K562 (cell line): ENCODE measurements around the gene TKTL2. TPM values are rescaled to one million over a fixed set of nuclear protein-coding genes. Genes with fewer than 3 reads are reported as not detected.

Source experiments
- BRD4 ChIP-seq: fragments of 200-600 bp; sonication (generic); IDR thresholded peaks from 2 replicates; pipeline ENCODE4 v1.6.1; 2017; ENCODE audit warnings: inconsistent platforms
- ETS2 ChIP-seq: IDR thresholded peaks from 2 replicates; pipeline ENCODE4 v1.6.1; 2016; ENCODE audit warnings: borderline replicate concordance, missing genetic modification characterization, mild to moderate bottlenecking, moderate library complexity, missing compliant biosample characterization; ENCODE audit not compliant: poor library complexity, severe bottlenecking
- FOXM1 ChIP-seq, 2 experiments: fragments of 450-650 bp in 1 of 2; sonication (generic) in 1 of 2; formaldehyde crosslinking in 1 of 2; IDR thresholded peaks; 2 replicates each; pipeline versions ENCODE4 v1.6.1 to v1.9.0; 2017 to 2022; ENCODE audit warnings: low read depth in 2 of 2, mild to moderate bottlenecking in 2 of 2, missing genetic modification reagents in 1 of 2, moderate library complexity in 1 of 2
- LARP7 ChIP-seq: fragments of 450-650 bp; IDR thresholded peaks from 2 replicates; pipeline ENCODE4 v1.6.1; 2016
- MED1 ChIP-seq: sonication (generic); formaldehyde crosslinking; IDR thresholded peaks from 2 replicates; pipeline ENCODE4 v1.8.1; 2023; ENCODE audit warnings: missing genetic modification reagents, borderline replicate concordance
- NFXL1 ChIP-seq: fragments of 450-650 bp; formaldehyde crosslinking; IDR thresholded peaks from 2 replicates; pipeline ENCODE4 v1.4.0; 2021; ENCODE audit warnings: mild to moderate bottlenecking
- NR1H2 ChIP-seq: sonication (generic); formaldehyde crosslinking; IDR thresholded peaks from 2 replicates; pipeline ENCODE4 v1.4.0; 2020; ENCODE audit warnings: mild to moderate bottlenecking, missing genetic modification reagents
- POLR2H ChIP-seq: IDR thresholded peaks from 2 replicates; pipeline ENCODE4 v1.6.1; 2016; ENCODE audit warnings: missing genetic modification characterization, low read depth, mild to moderate bottlenecking, control low read depth, missing compliant biosample characterization, moderate library complexity
- PTTG1 ChIP-seq: fragments of 450-650 bp; IDR thresholded peaks from 2 replicates; pipeline ENCODE4 v1.6.1; 2016; ENCODE audit warnings: low read depth, mild to moderate bottlenecking, missing genetic modification characterization, missing compliant biosample characterization
- ZNF766 ChIP-seq: fragments of 200-800 bp; sonication (Bioruptor generic); conservative IDR thresholded peaks from 2 replicates; pipeline ENCODE4 v1.6.1; 2016; ENCODE audit warnings: missing genetic modification characterization, missing compliant biosample characterization
- polyA plus RNA-seq, 8 experiments: library from polyadenylated mRNA; depleted of rRNA in 4 of 8; stranded (reverse) in 5 of 8; unstranded in 3 of 8; fragments of >200 nt; fragmentation: Nextera tagmentation in 2 of 8; fragmentation: Illumina TruSeq in 1 of 8; extraction: Ambion mirVana in 2 of 8; extraction: Trizol in 1 of 8; gene quantifications; 2 replicates each; pipeline versions ENCODE4 v1.2.1 to v1.2.3, GENCODE V29; 2011 to 2014; ENCODE audit warnings: inconsistent platforms in 1 of 8, missing spikeins in 1 of 8
- total RNA-seq, 7 experiments: library from RNA; depleted of rRNA in 6 of 7; stranded (reverse); fragments of >200 nt in 6 of 7; fragmentation: Illumina TruSeq in 2 of 7; extraction: Trizol in 2 of 7; gene quantifications; 2 replicates each; pipeline versions ENCODE4 v1.2.1 to v1.2.3, GENCODE V29; 2011 to 2021; ENCODE audit warnings: low replicate concordance in 1 of 7
- TF ChIP-seq, protein P1 (sequence below): fragments of 150-350 bp; IDR thresholded peaks from 2 replicates; pipeline ENCODE4 v1.6.1; 2014; ENCODE audit warnings: low read depth, mild to moderate bottlenecking, low read length, borderline replicate concordance
- TF ChIP-seq, protein P2 (sequence below): fragments of 450-650 bp; IDR thresholded peaks from 2 replicates; pipeline ENCODE4 v1.6.1; 2018; ENCODE audit warnings: mild to moderate bottlenecking, low read depth; ENCODE audit not compliant: partially characterized antibody
- TF ChIP-seq, protein P3 (sequence below): sonication (generic); formaldehyde crosslinking; IDR thresholded peaks from 2 replicates; pipeline ENCODE4 v1.8.0; 2022; ENCODE audit warnings: mild to moderate bottlenecking, missing genetic modification reagents
- TF ChIP-seq, protein P4 (sequence below): fragments of 150-350 bp; conservative IDR thresholded peaks from 2 replicates; pipeline ENCODE4 v1.6.1; 2014; ENCODE audit warnings: low read length
- TF ChIP-seq, protein P5 (sequence below), 2 experiments: fragments of 450-650 bp; IDR thresholded peaks; 2 replicates each; pipeline ENCODE4 v1.6.1; 2016

The TKTL2 gene
- total and polyA plus RNA-seq, 9 of the 15 experiments (the other 6 are each of a cell fraction or from before 2014, with no cell fraction given) = 0.03 to 0.31 (median 0.09) TPM; not detected in 1

DNA sequence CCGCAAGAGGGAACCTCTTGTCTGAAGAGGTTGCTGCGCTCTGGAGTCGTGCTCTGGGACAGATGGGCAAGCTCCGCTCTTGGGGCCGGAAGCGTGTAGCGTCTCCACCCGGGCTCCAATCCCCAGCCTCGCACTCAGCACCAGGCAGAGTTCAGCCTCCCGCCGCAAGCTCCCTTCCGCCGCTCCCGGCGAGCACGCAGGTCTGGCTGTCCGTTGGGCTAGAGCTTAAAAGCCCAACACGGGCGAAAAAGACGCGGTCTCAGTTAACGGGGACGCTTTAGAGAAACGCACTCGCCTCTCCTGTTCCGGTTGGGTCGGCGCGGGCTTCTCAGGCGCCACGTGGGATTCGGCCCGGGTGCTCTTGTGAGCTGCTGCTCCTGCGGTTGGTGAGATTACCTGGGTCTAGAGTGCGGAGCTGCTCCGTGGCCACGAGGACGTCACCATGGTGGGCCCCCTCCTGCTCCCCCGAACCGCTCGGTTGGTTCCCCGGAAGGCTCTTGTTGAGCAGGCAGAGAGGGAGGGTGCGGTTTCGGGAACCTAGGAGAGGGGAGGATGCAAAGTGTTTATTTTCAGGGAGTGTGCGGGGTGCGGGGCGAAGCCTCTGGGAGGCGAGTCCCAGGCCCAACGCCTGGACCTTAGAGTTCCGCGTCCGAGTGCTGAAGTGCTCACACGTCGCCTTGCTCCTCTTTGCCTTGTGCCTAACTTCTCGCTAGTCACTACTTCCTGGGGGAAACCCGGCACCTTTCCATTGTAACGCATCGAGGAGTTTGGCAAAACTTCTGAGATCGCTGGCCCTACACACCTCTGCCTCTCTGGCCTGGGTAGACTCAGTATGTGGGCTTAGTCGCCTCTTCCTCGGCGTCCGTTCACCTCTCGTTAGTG lies 21.0 kb upstream of the TKTL2 start, which contains the start of gene TMA16 (continued):
- TF ChIP-seq, protein P1, sequence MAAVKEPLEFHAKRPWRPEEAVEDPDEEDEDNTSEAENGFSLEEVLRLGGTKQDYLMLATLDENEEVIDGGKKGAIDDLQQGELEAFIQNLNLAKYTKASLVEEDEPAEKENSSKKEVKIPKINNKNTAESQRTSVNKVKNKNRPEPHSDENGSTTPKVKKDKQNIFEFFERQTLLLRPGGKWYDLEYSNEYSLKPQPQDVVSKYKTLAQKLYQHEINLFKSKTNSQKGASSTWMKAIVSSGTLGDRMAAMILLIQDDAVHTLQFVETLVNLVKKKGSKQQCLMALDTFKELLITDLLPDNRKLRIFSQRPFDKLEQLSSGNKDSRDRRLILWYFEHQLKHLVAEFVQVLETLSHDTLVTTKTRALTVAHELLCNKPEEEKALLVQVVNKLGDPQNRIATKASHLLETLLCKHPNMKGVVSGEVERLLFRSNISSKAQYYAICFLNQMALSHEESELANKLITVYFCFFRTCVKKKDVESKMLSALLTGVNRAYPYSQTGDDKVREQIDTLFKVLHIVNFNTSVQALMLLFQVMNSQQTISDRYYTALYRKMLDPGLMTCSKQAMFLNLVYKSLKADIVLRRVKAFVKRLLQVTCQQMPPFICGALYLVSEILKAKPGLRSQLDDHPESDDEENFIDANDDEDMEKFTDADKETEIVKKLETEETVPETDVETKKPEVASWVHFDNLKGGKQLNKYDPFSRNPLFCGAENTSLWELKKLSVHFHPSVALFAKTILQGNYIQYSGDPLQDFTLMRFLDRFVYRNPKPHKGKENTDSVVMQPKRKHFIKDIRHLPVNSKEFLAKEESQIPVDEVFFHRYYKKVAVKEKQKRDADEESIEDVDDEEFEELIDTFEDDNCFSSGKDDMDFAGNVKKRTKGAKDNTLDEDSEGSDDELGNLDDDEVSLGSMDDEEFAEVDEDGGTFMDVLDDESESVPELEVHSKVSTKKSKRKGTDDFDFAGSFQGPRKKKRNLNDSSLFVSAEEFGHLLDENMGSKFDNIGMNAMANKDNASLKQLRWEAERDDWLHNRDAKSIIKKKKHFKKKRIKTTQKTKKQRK = no peak
- TF ChIP-seq, protein P2, sequence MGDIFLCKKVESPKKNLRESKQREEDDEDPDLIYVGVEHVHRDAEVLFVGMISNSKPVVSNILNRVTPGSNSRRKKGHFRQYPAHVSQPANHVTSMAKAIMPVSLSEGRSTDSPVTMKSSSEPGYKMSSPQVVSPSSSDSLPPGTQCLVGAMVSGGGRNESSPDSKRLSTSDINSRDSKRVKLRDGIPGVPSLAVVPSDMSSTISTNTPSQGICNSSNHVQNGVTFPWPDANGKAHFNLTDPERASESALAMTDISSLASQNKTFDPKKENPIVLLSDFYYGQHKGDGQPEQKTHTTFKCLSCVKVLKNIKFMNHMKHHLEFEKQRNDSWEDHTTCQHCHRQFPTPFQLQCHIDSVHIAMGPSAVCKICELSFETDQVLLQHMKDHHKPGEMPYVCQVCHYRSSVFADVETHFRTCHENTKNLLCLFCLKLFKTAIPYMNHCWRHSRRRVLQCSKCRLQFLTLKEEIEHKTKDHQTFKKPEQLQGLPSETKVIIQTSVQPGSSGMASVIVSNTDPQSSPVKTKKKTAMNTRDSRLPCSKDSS = no peak
- TF ChIP-seq PTTG1 (tag) (no peak), ZNF766 (CRISPR knock-in tag) (0 out of 2 replicates have a peak, but pooled peaks have one; percentile 39), ETS2 (tag) (no peak), POLR2H (tag) (peak; percentile 53), BRD4 (peak; percentile 92), MED1 (no peak), NFXL1 (CRISPR knock-in tag) (no peak), FOXM1 (IDR thresholded peaks at IDR 0.05; ENCODE audit: low read depth) (peak; percentile 52), FOXM1 (CRISPR knock-in tag; IDR thresholded peaks at IDR 0.05; ENCODE audit: low read depth) (peak; percentile 39; the same call in 1 of the 2 replicates), NR1H2 (CRISPR knock-in tag) (0 out of 2 replicates have a peak, but pooled peaks have one; percentile 28), LARP7 (no peak)
- TF ChIP-seq, protein P3, sequence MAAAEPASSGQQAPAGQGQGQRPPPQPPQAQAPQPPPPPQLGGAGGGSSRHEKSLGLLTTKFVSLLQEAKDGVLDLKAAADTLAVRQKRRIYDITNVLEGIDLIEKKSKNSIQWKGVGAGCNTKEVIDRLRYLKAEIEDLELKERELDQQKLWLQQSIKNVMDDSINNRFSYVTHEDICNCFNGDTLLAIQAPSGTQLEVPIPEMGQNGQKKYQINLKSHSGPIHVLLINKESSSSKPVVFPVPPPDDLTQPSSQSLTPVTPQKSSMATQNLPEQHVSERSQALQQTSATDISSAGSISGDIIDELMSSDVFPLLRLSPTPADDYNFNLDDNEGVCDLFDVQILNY = no peak
- TF ChIP-seq, protein P4, sequence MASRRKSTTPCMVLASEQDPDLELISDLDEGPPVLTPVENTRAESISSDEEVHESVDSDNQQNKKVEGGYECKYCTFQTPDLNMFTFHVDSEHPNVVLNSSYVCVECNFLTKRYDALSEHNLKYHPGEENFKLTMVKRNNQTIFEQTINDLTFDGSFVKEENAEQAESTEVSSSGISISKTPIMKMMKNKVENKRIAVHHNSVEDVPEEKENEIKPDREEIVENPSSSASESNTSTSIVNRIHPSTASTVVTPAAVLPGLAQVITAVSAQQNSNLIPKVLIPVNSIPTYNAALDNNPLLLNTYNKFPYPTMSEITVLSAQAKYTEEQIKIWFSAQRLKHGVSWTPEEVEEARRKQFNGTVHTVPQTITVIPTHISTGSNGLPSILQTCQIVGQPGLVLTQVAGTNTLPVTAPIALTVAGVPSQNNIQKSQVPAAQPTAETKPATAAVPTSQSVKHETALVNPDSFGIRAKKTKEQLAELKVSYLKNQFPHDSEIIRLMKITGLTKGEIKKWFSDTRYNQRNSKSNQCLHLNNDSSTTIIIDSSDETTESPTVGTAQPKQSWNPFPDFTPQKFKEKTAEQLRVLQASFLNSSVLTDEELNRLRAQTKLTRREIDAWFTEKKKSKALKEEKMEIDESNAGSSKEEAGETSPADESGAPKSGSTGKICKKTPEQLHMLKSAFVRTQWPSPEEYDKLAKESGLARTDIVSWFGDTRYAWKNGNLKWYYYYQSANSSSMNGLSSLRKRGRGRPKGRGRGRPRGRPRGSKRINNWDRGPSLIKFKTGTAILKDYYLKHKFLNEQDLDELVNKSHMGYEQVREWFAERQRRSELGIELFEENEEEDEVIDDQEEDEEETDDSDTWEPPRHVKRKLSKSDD = no peak
- TF ChIP-seq, protein P5, sequence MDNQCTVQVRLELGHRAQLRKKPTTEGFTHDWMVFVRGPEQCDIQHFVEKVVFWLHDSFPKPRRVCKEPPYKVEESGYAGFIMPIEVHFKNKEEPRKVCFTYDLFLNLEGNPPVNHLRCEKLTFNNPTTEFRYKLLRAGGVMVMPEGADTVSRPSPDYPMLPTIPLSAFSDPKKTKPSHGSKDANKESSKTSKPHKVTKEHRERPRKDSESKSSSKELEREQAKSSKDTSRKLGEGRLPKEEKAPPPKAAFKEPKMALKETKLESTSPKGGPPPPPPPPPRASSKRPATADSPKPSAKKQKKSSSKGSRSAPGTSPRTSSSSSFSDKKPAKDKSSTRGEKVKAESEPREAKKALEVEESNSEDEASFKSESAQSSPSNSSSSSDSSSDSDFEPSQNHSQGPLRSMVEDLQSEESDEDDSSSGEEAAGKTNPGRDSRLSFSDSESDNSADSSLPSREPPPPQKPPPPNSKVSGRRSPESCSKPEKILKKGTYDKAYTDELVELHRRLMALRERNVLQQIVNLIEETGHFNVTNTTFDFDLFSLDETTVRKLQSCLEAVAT (IDR thresholded peaks at IDR 0.05) = 0 out of 4 replicates have a peak, but pooled peaks of 1 of the 2 experiments have one; percentile 24
